ENCODE results near the gene ARHGEF16. TPM values are rescaled to one million over a fixed set of nuclear protein-coding genes. Genes with fewer than 3 reads are reported as not detected.

Gene ARHGEF16
- total RNA-seq, 2 experiments from 2014 or later, result not detected

GRCh38 chr1:3510136-3510955, 55.9 kb downstream of the ARHGEF16 start:
- ChIA-PET POLR2A (no interaction called here), CTCF (interaction anchor here (1.6 kb wide), 1 partner anchor 8 kb away, joined by 3 read pairs; no protein-coding TSS in a partner anchor)
- no peak overlapping the region for H3K4me3 Mint-ChIP-seq
- no peak overlapping the region for H3K27ac Mint-ChIP-seq
- no peaks in the 10 kb centered on the region for H3K9me3 Mint-ChIP-seq
- no peaks in the 10 kb centered on the region for H3K27me3 Mint-ChIP-seq
- no peaks in the 10 kb centered on the region for H3K4me1 Mint-ChIP-seq
- no peak for DNase-seq
- no peaks in the 10 kb centered on the region for H3K36me3 Mint-ChIP-seq (ENCODE audit: low read depth)

- Mint-ChIP-seq H3K9me3 (no peaks in the 10 kb centered on the region), H3K4me1 (no peaks in the 10 kb centered on the region), H3K36me3 (ENCODE audit: low read depth) (no peaks in the 10 kb centered on the region), H3K27me3 (no peaks in the 10 kb centered on the region), H3K4me3 (no peak overlapping the region), H3K27ac (no peak overlapping the region)
- POLR2A ChIA-PET, result no interaction called here
- CTCF ChIA-PET, result no interaction called here
- no peak for DNase-seq
These were observed 56.4 kb downstream of the ARHGEF16 start for GRCh38 chr1:3510956-3511250.

- ChIA-PET CTCF (no interaction called here), POLR2A (no interaction called here)
- H3K27ac Mint-ChIP-seq, result no peak overlapping the region
- H3K4me3 Mint-ChIP-seq, result no peak overlapping the region
- H3K36me3 Mint-ChIP-seq (ENCODE audit: low read depth), result no peaks in the 10 kb centered on the region
- H3K9me3 Mint-ChIP-seq, result no peaks in the 10 kb centered on the region
- no peaks in the 10 kb centered on the region for H3K4me1 Mint-ChIP-seq
- DNase-seq, result no peak
- H3K27me3 Mint-ChIP-seq, result no peaks in the 10 kb centered on the region
These were observed 56.8 kb downstream of the ARHGEF16 start for GRCh38 chr1:3511306-3511705.

DNA sequence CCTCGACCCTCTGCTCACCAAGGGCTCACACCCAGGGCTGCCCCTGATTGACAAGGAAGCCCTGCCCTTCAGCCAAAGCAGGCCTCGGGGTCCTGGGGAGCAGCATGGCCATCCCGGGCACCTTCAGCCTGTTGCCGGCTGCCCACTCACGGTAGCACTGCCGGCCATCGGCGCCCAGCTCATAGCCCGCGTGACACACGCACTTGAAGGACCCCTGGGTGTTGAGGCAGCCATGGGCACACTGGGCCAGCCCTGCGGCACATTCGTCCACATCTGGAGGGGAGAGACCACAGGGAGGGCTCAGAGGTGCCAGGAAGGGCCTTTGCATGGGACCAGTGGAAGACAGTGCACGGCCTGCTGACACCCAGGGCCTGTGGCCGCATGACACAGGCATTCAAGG, 57.4 kb downstream of the ARHGEF16 start:
- Mint-ChIP-seq H3K4me1 (no peaks in the 10 kb centered on the region), H3K9me3 (no peaks in the 10 kb centered on the region), H3K27ac (no peak overlapping the region), H3K36me3 (ENCODE audit: low read depth) (no peaks in the 10 kb centered on the region), H3K27me3 (no peaks in the 10 kb centered on the region), H3K4me3 (no peak overlapping the region)
- ChIA-PET POLR2A (no interaction called here), CTCF (no interaction called here)
- no peak for DNase-seq

DNA sequence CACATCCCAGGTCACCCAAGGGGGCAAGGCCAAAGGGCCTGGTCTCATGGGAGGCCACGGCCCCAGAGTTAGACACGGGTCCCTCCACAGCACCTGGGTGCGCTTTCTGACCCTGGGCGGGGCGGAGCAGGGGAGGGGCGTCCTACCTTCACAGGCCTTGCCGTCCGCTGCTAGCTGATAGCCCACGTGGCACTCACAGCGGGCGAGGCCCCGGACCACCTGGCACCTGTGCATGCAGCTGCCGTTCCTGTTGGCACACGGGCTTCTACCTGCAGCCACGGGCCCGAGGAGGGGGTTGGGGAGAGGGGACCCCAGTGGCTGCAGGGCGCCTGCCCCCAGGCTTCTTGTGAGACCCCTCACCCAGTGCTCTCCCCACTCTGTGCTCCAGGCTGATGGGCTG, 59.9 kb downstream of the ARHGEF16 start:
- POLR2A ChIA-PET, result no interaction called here
- Mint-ChIP-seq H3K36me3 (ENCODE audit: low read depth) (no peaks in the 10 kb centered on the region), H3K9me3 (no peaks in the 10 kb centered on the region), H3K4me1 (no peaks in the 10 kb centered on the region), H3K27me3 (no peaks in the 10 kb centered on the region), H3K4me3 (no peak overlapping the region), H3K27ac (no peak overlapping the region)
- CTCF ChIA-PET, result no interaction called here
- DNase-seq, result no peak

- H3K36me3 Mint-ChIP-seq (ENCODE audit: low read depth), result no peaks in the 10 kb centered on the region
- no peaks in the 10 kb centered on the region for H3K4me1 Mint-ChIP-seq
- no peak for DNase-seq
- H3K27me3 Mint-ChIP-seq, result no peaks in the 10 kb centered on the region
- ChIA-PET CTCF (no interaction called here), POLR2A (no interaction called here)
- H3K4me3 Mint-ChIP-seq, result no peak overlapping the region
- H3K9me3 Mint-ChIP-seq, result no peaks in the 10 kb centered on the region
- H3K27ac Mint-ChIP-seq, result no peak overlapping the region
These were observed 60.8 kb downstream of the ARHGEF16 start for GRCh38 chr1:3515272-3515671.

DNA sequence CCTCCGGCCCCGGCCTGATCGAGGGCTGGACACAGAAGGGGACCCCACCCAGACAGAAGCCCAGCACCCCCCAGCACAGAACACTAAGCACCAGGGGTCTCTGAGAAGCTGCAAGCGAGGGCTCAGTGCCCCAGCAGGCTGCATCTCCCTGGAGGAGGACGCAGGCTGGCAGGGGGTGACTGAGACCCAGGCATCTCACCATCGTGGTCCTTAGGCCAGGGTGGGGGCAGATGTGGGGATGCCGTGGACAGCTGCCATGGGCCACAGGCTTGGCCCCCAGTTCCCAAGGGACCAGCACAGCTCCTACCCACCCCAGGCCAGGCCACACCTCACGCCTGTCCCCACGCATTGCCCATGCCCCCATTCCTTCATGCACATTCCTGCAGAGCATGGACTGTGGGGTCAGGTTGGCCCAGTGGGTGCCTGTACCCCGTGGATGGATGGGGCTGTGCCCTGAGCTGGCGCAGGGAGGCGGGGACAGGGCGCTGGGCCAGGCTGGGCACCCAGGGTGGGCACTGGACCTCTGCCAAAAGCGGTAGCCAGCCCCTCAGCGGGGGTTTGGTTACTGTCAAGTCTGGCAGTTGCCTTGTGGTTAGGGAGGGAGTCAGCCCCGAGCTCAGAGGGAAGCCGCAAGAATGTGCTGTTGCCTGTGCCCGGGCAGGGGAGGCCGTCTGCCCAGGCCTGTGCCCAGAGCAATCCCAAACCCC, 61.5 kb downstream of the ARHGEF16 start:
- POLR2A ChIA-PET, result no interaction called here

DNA sequence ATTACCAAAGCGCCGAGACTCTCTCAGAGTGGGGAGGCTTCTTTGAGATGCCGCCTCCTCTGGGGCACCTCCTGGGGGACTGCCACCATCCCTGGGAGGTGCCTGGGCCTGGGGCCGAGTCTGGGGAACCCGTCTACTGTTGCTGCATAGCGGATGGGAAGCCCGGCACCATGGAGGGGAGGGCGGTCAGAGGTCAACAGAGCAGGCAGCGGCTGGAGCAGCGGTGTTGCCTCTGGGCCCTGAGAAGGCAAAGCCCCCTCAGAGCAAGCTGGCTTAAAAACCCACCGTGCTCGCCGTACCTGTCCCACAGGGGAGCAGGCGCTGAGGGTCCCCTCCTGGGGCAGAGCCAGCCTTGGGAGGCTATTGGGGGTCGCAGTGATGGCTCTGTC, 62.0 kb downstream of the ARHGEF16 start:
- H3K4me3 Mint-ChIP-seq, result no peak overlapping the region
- no peaks in the 10 kb centered on the region for H3K36me3 Mint-ChIP-seq (ENCODE audit: low read depth)
- H3K27ac Mint-ChIP-seq, result no peak overlapping the region
- ChIA-PET CTCF (no interaction called here), POLR2A (no interaction called here)
- H3K9me3 Mint-ChIP-seq, result no peaks in the 10 kb centered on the region
- no peak for DNase-seq
- H3K27me3 Mint-ChIP-seq, result no peaks in the 10 kb centered on the region
- H3K4me1 Mint-ChIP-seq, result no peaks in the 10 kb centered on the region

More for the DNA sequence above, 61.5 kb downstream of the ARHGEF16 start:
- Mint-ChIP-seq H3K4me1 (no peaks in the 10 kb centered on the region), H3K36me3 (ENCODE audit: low read depth) (no peaks in the 10 kb centered on the region), H3K9me3 (no peaks in the 10 kb centered on the region), H3K27me3 (no peaks in the 10 kb centered on the region), H3K4me3 (no peak overlapping the region), H3K27ac (no peak overlapping the region)
- no peak for DNase-seq
- CTCF ChIA-PET, result no interaction called here

DNA sequence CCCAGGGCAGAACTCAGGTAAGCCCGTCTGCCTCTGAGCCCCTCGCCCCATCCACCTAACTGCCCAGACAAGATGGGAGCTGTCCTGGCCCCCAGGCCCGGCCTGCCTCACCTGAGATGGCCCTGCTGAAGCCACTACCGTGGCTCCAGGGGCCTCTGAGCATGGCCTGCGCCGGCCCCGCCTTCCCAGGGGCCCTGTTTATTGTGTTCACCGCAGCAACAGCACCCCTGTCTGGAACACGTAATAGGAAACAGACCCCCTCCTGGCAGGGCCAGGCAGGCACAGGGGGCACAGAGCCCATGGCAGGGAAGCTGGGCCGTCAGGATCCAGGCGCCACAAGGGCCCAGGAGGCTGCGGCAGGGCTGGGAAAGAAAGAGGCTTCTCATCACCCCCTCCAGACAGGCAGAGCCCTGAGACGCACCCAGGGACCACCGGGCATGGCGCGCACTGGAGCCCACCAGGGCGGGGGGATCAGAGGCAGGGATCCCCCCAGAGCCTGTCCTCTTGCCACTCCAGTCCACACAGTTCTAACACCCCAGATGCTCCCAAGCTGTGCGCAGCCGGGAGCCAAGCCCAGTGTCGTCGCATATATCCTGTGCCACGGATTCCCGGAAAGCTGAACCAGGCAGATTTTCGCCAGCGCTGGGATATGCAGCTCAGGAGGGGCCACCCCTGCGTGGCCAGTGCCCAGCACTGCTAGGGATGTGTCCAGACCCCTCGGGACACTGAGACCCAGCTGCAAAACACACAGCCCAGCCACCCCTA, 62.6 kb downstream of the ARHGEF16 start:
- ChIA-PET CTCF (no interaction called here), POLR2A (no interaction called here)
- H3K27ac Mint-ChIP-seq, result no peak overlapping the region
- no peaks in the 10 kb centered on the region for H3K9me3 Mint-ChIP-seq
- no peak overlapping the region for H3K4me3 Mint-ChIP-seq
- H3K4me1 Mint-ChIP-seq, result no peaks in the 10 kb centered on the region
- H3K36me3 Mint-ChIP-seq (ENCODE audit: low read depth), result no peaks in the 10 kb centered on the region
- no peak for DNase-seq
- H3K27me3 Mint-ChIP-seq, result no peaks in the 10 kb centered on the region

DNA sequence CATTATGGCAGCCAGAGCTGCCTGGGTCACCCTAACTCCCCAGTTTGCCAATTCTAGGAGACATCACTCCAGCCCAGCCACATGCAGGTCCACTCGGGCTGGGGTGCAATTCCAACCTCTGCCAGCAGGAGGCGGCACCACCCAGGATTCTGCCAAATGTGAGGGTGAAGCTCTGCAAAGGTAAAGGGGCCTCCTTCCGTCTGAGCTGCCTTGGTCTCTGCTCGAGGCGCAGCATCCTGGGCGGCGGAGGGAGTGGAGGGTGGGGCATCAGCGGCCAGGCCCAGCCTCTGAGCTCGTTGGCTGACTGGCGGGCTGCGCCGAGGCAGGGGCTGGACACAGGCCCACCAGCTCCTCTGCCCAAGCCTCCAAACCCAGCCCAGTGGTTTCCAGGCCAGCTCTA, 63.8 kb downstream of the ARHGEF16 start:
- Mint-ChIP-seq H3K4me3 (no peak overlapping the region), H3K27me3 (no peaks in the 10 kb centered on the region), H3K9me3 (no peaks in the 10 kb centered on the region), H3K4me1 (no peaks in the 10 kb centered on the region), H3K27ac (no peak overlapping the region), H3K36me3 (ENCODE audit: low read depth) (no peaks in the 10 kb centered on the region)
- ChIA-PET CTCF (interaction anchor here (0.7 to 1.8 kb wide), 5 partner anchors 9 to 101 kb away, joined by 3 to 8 read pairs (median 3); no protein-coding TSS in a partner anchor), POLR2A (no interaction called here)
- DNase-seq, result peak; percentile 34

- no peaks in the 10 kb centered on the region for H3K9me3 Mint-ChIP-seq
- POLR2A ChIA-PET, result no interaction called here
- no peak overlapping the region for H3K4me3 Mint-ChIP-seq
- H3K27ac Mint-ChIP-seq, result no peak overlapping the region
- no peaks in the 10 kb centered on the region for H3K36me3 Mint-ChIP-seq (ENCODE audit: low read depth)
- no peaks in the 10 kb centered on the region for H3K4me1 Mint-ChIP-seq
- no peak for DNase-seq
- CTCF ChIA-PET, result interaction anchor here (0.7 to 1.8 kb wide), 5 partner anchors 10 to 100 kb away, joined by 3 to 8 read pairs (median 3); no protein-coding TSS in a partner anchor
- H3K27me3 Mint-ChIP-seq, result no peaks in the 10 kb centered on the region
These were observed 64.3 kb downstream of the ARHGEF16 start for GRCh38 chr1:3518756-3519155.

- POLR2A ChIA-PET, result no interaction called here
- no peaks in the 10 kb centered on the region for H3K9me3 Mint-ChIP-seq
- H3K27me3 Mint-ChIP-seq, result no peaks in the 10 kb centered on the region
- H3K4me3 Mint-ChIP-seq, result no peak overlapping the region
- CTCF ChIA-PET, result interaction anchor here (1.8 kb wide), 1 partner anchor 100 kb away, joined by 8 read pairs; no protein-coding TSS in a partner anchor
- no peak for DNase-seq
- no peak overlapping the region for H3K27ac Mint-ChIP-seq
- no peaks in the 10 kb centered on the region for H3K4me1 Mint-ChIP-seq
- no peaks in the 10 kb centered on the region for H3K36me3 Mint-ChIP-seq (ENCODE audit: low read depth)
These were observed 64.9 kb downstream of the ARHGEF16 start for GRCh38 chr1:3519301-3519885.

Measured in activated CD4-positive, alpha-beta memory T cell treated with anti-CD3 and anti-CD28 coated beads, Interleukin-2, amount 10 ng/mL, durations not matched to agents 7 days and 5 days (primary cell).